Fibroblast of villous mesenchyme (primary cell): Measurements from ENCODE around the gene SPATS2. TPM values are rescaled to one million over a fixed set of nuclear protein-coding genes. Genes with fewer than 3 reads are reported as not detected.

Experiments
- DNase-seq: peaks from one replicate; pipeline ENCODE4 v3.0.0-alpha.2; 2010; ENCODE audit warnings: low read depth
- H3K4me3 ChIP-seq: 2 replicates; pipeline ENCODE4 v1.5.1; 2011; ENCODE audit warnings: low read depth, mild to moderate bottlenecking, low read length
- CTCF ChIP-seq: IDR thresholded peaks from 2 replicates; pipeline ENCODE4 v1.5.1; 2012; ENCODE audit warnings: low read depth, mild to moderate bottlenecking, low read length; ENCODE audit not compliant: insufficient read depth
- total RNA-seq: library from RNA; depleted of rRNA; stranded (reverse); fragments of >200 nt; gene quantifications from 2 replicates; pipeline ENCODE4 v1.2.3, GENCODE V29; 2012

The SPATS2 gene
- total RNA-seq, 1 donor, result 32.4 TPM

- no peak for DNase-seq
- TF ChIP-seq CTCF, result no peak
- H3K4me3 ChIP-seq, result no peak overlapping the region
These were observed 45.7 kb downstream of the SPATS2 start for GRCh38 chr12:49413010-49413409.

GRCh38 chr12:49413796-49414195 lies 46.5 kb downstream of the SPATS2 start:
- no peak overlapping the region for H3K4me3 ChIP-seq
- peak; percentile 60 for DNase-seq

DNA sequence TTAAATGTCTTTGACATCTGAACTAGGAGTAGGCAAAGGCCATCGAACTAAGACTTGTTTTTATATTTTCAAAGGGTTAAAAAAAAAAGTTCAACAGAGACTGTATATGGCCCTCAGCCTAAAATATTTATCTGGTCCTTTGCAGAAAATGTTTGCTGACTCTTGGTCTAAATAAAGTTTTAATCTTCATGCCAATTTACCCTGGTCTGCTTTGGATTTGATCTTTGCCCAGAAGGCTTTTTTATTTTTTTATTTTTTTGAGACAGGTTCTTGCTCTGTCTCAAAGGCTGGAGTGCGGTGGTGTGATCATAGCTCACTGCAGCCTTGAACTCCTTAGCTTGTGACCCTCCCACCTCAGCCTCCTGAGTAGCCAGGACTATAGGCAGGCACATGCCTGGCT lies 47.1 kb downstream of the SPATS2 start:
- no peak for DNase-seq
- no peak overlapping the region for H3K4me3 ChIP-seq
- no peak for TF ChIP-seq CTCF

More at GRCh38 chr12:49413796-49414195, 46.5 kb downstream of the SPATS2 start:
- no peak for TF ChIP-seq CTCF

DNA sequence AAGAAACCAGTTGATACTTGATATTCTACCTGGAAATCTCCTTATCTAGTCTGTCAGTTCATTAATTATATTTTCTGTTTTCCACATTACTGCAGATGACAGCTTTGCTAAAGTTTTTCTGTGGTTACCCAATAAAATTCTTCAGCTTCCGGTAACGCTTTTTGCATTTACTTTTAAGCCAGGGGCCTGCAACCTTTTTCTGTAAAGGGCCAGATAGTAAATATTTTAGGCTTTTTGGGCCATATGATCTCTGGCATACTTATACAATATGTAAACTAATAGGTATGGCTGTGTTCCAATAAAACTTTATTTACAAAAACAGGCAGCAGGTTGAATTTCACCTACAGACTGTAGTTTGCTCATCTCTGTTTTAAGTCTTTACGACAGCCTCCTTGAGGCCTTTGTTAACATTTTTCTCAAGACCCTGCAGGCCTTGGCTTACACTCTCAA lies 48.3 kb downstream of the SPATS2 start:
- TF ChIP-seq CTCF, result no peak
- no peak overlapping the region for H3K4me3 ChIP-seq

DNA sequence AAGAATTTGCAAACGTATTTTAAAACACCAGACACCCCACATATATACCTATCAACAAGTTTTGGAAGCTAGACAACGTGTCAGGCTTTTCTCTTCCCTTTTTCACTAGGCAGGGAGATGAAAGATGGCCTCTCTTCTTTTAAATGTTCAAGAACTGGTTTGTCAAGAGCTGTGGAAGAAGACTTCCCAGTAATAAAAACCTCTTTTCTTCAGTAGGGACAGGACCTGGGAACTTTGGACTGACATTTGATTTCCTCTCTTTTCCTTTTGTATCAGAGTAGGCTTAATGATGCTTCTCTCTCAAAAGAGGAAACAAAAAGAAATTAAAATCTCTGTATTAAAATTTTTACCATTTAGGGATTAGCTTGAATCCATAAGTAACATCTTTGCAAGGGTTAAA lies 49.6 kb downstream of the SPATS2 start:
- H3K4me3 ChIP-seq, result no peak overlapping the region
- DNase-seq, result no peak
- no peak for TF ChIP-seq CTCF

More for the DNA sequence above, 48.3 kb downstream of the SPATS2 start:
- peak; percentile 50 for DNase-seq

DNA sequence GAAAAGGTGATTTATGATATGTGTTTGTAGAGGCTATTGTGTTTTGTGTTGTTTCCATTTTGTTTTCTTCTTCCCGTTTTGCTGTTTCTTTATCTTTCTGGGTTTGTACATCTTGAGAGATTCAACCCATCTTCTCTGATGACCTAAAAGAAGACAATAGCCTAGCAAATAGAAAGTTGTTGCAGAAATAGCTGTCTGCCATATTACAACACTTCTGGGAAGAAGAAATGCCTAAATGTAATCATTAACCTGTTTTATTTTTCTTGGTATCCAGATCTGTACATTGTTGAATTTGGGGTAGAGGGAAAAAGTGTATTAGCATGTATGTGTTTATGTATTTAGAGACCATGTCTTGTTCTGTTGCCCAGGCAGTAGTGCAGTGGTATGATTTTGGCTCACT lies 50.3 kb downstream of the SPATS2 start:
- DNase-seq, result no peak
- H3K4me3 ChIP-seq, result no peak overlapping the region
- TF ChIP-seq CTCF, result no peak

DNA sequence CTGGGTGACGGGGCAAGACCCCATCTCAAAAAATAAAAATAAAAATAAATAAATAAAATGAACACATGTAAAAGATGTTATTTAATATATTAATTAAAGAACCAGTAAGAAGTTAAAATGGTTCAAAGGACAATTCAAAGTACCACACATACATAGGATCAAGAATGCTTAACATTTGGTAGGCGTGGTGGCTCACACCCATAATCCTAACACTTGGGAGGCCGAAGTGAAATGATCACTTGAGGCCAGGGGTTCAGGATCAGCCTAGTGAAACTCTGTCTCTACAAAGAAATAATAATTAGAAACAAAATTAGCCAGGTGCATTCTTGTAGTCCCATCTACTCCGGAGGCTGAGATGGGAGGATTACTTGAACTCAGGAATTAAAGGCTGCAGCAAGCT lies 53.3 kb downstream of the SPATS2 start:
- TF ChIP-seq CTCF, result no peak
- no peak for DNase-seq
- H3K4me3 ChIP-seq, result no peak overlapping the region
